GM23338 (cell line): Measurements from ENCODE around the gene C2orf81. TPM values are rescaled to one million over a fixed set of nuclear protein-coding genes. Genes with fewer than 3 reads are reported as not detected.

Source experiments
- ATAC-seq: fragments of 200-7000 bp; cut with Tn5 transposase; 3 replicates; pipeline ENCODE4 v1.9.1; 2020
- DNase-seq: peaks from one replicate; pipeline ENCODE4 v3.0.0-alpha.2; 2015; ENCODE audit warnings: low spot score
- H2AFZ ChIP-seq: fragments of 200-600 bp; sonication (generic); 2 replicates; pipeline ENCODE4 v1.8.0; 2016; ENCODE audit warnings: antibody characterized with exemption, mild to moderate bottlenecking, moderate library complexity
- H3F3A ChIP-seq: fragments of 200-600 bp; sonication (generic); replicated peaks from 2 replicates; pipeline ENCODE4 v1.8.0; 2017; ENCODE audit warnings: antibody characterized with exemption, mixed run types, low read depth
- H3K27ac ChIP-seq: fragments of 200-600 bp; sonication (generic); 2 replicates; pipeline ENCODE4 v1.6.1; 2016; ENCODE audit warnings: low read depth
- H3K27me3 ChIP-seq: fragments of 200-600 bp; sonication (generic); 2 replicates; pipeline ENCODE4 v1.8.0; 2016; ENCODE audit warnings: mild to moderate bottlenecking, mixed run types, moderate library complexity; ENCODE audit not compliant: insufficient read depth
- H3K36me3 ChIP-seq: fragments of 200-600 bp; sonication (generic); 2 replicates; pipeline ENCODE4 v1.8.0; 2016; ENCODE audit warnings: mild to moderate bottlenecking; ENCODE audit not compliant: insufficient read depth
- H3K4me1 ChIP-seq: fragments of 200-600 bp; sonication (generic); 2 replicates; pipeline ENCODE4 v1.8.0; 2016; ENCODE audit warnings: mild to moderate bottlenecking, moderate library complexity; ENCODE audit not compliant: insufficient read depth
- H3K4me2 ChIP-seq: fragments of 200-600 bp; sonication (generic); 2 replicates; pipeline ENCODE4 v1.7.1; 2017; ENCODE audit warnings: mixed run types
- H3K4me3 ChIP-seq: fragments of 200-600 bp; sonication (generic); 2 replicates; pipeline ENCODE4 v1.6.1; 2016; ENCODE audit warnings: mixed run types
- H3K79me2 ChIP-seq: fragments of 200-600 bp; sonication (generic); replicated peaks from 2 replicates; pipeline ENCODE4 v1.8.0; 2017; ENCODE audit warnings: mild to moderate bottlenecking; ENCODE audit not compliant: insufficient read depth
- H3K9me2 ChIP-seq: fragments of 200-600 bp; sonication (generic); 2 replicates; pipeline ENCODE4 v1.8.0; 2017; ENCODE audit not compliant: insufficient read depth
- H4K20me1 ChIP-seq: fragments of 200-600 bp; sonication (generic); replicated peaks from 2 replicates; pipeline ENCODE4 v1.8.0; 2017; ENCODE audit warnings: mild to moderate bottlenecking; ENCODE audit not compliant: insufficient read depth
- H3K27ac Mint-ChIP-seq: 2 replicates; pipeline ENCODE4 v1.8.0; 2020; ENCODE audit warnings: inconsistent platforms, mild to moderate bottlenecking, moderate library complexity, mixed read lengths
- H3K27me3 Mint-ChIP-seq: 3 replicates; pipeline ENCODE4 v1.8.0; 2022; ENCODE audit warnings: low read depth, mild to moderate bottlenecking, moderate library complexity, mixed read lengths, inconsistent platforms; ENCODE audit not compliant: insufficient read depth, poor library complexity
- H3K36me3 Mint-ChIP-seq: 3 replicates; pipeline ENCODE4 v1.8.0; 2021; ENCODE audit warnings: low read depth, mild to moderate bottlenecking, inconsistent platforms, moderate library complexity, mixed read lengths
- H3K4me1 Mint-ChIP-seq: 3 replicates; pipeline ENCODE4 v1.8.0; 2020; ENCODE audit warnings: mild to moderate bottlenecking, inconsistent platforms, mixed read lengths
- H3K4me3 Mint-ChIP-seq: 3 replicates; pipeline ENCODE4 v1.8.0; 2021; ENCODE audit warnings: moderate library complexity, mild to moderate bottlenecking, inconsistent platforms, mixed read lengths
- H3K9me3 Mint-ChIP-seq: 3 replicates; pipeline ENCODE4 v1.8.0; 2020; ENCODE audit warnings: moderate library complexity, mild to moderate bottlenecking, inconsistent platforms, mixed read lengths
- EZH2 ChIP-seq: fragments of 200-600 bp; sonication (generic); IDR thresholded peaks from one replicate; pipeline ENCODE4 v1.8.0; 2017; ENCODE audit warnings: antibody characterized with exemption, mild to moderate bottlenecking, low read depth; ENCODE audit not compliant: unreplicated experiment
- JUNB ChIP-seq: IDR thresholded peaks from one replicate; pipeline ENCODE4 v1.6.1; 2016; ENCODE audit warnings: antibody characterized with exemption; ENCODE audit not compliant: unreplicated experiment
- POLR2AphosphoS5 ChIP-seq: IDR thresholded peaks from 2 replicates; pipeline ENCODE4 v1.6.1; 2016; ENCODE audit warnings: antibody characterized with exemption, low read depth
- polyA plus RNA-seq: library from polyadenylated mRNA; unstranded; fragments of >200 nt; fragmentation: Nextera tagmentation; extraction: Ambion mirVana; gene quantifications from 2 replicates; pipeline ENCODE4 v1.2.1, GENCODE V29; 2016
- total RNA-seq: library from RNA; depleted of rRNA; stranded (reverse); fragments of >200 nt; shearing (Covaris generic); gene quantifications from 2 replicates; pipeline ENCODE4 v1.2.3, GENCODE V29; 2014
- TF ChIP-seq, protein P1 (sequence below): IDR thresholded peaks from one replicate; pipeline ENCODE4 v1.6.1; 2018; ENCODE audit warnings: antibody characterized with exemption; ENCODE audit not compliant: unreplicated experiment
- TF ChIP-seq, protein P2 (sequence below): IDR thresholded peaks from 2 replicates; pipeline ENCODE4 v1.6.1; 2016; ENCODE audit warnings: antibody characterized with exemption
- TF ChIP-seq, protein P3 (sequence below): fragments of 250-450 bp; sonication (Bioruptor Pico); IDR thresholded peaks from 2 replicates; pipeline ENCODE4 v1.5.0; 2020; ENCODE audit warnings: mild to moderate bottlenecking, moderate library complexity

C2orf81 gene
- total and polyA plus RNA-seq, 2 experiments from 2014 or later: 3.8 to 4.6 TPM

DNA sequence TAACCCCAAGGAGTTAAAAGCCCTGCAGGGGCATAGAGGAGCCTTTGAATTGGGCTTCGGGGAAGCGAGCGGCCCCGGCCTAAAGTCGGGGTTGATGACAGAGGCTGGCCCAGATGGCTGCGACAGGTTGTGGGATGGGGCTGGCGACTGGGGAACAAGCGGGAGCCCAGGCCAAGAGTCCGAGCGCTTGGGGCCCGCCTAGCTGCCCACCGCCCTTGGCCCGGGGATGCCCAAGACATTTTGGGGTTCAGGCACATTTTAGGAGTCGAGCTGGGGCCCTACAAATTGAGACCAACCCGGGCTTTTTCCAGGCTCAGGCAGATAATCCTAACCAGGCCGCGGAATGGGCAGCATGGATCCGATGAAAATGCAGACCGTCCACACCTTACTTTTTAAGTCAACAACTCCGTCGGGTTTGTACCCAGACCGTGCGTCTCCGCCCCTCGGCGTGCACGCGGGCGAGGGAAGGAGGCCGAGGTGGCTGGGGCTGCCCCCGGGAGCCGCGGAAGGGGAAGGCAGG, 19.8 kb upstream of the C2orf81 start (continued):
- TF ChIP-seq, protein P1, sequence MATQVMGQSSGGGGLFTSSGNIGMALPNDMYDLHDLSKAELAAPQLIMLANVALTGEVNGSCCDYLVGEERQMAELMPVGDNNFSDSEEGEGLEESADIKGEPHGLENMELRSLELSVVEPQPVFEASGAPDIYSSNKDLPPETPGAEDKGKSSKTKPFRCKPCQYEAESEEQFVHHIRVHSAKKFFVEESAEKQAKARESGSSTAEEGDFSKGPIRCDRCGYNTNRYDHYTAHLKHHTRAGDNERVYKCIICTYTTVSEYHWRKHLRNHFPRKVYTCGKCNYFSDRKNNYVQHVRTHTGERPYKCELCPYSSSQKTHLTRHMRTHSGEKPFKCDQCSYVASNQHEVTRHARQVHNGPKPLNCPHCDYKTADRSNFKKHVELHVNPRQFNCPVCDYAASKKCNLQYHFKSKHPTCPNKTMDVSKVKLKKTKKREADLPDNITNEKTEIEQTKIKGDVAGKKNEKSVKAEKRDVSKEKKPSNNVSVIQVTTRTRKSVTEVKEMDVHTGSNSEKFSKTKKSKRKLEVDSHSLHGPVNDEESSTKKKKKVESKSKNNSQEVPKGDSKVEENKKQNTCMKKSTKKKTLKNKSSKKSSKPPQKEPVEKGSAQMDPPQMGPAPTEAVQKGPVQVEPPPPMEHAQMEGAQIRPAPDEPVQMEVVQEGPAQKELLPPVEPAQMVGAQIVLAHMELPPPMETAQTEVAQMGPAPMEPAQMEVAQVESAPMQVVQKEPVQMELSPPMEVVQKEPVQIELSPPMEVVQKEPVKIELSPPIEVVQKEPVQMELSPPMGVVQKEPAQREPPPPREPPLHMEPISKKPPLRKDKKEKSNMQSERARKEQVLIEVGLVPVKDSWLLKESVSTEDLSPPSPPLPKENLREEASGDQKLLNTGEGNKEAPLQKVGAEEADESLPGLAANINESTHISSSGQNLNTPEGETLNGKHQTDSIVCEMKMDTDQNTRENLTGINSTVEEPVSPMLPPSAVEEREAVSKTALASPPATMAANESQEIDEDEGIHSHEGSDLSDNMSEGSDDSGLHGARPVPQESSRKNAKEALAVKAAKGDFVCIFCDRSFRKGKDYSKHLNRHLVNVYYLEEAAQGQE: no peak
- no peak for TF ChIP-seq EZH2
- TF ChIP-seq, protein P2, sequence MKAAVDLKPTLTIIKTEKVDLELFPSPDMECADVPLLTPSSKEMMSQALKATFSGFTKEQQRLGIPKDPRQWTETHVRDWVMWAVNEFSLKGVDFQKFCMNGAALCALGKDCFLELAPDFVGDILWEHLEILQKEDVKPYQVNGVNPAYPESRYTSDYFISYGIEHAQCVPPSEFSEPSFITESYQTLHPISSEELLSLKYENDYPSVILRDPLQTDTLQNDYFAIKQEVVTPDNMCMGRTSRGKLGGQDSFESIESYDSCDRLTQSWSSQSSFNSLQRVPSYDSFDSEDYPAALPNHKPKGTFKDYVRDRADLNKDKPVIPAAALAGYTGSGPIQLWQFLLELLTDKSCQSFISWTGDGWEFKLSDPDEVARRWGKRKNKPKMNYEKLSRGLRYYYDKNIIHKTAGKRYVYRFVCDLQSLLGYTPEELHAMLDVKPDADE: no peak

DNA sequence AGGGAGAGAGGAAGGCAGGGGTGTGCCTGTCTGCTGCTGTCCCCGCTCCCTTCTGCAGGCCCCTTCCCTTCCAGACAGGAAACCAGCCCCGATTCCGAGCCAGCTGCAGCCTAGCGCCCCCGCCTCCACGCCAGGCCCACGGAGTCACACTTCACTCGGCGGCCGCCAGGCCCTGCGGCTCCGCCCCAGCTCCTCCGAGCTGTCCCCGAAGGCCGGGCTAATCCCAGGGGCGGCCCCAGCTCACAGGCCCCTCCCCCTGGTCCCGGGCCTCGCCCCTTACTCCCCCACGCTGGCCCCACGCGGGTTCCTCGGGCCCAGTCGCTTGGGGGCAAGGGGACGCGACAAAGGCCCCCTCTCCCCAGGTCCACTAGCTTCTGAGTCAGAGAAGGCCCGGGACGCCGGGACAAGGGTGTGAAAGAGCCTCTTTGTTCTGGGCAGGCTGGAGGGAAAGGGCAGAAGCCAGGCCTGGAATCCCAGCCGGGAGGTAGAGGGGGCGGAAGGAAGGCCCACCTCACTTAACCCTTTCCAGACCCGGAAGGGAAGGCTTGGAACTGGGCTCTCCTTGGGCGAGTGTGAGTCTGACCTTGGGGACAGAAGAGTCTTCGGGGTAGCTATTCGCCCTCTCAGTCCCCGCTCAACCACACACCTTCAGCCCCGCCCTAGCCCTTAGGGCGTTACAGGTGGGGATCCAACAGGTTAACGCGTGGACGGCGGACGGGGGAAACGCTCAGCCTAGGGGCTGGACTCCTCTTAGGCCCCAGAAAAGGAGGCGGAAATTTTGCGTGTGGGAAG, 19.2 kb upstream of the C2orf81 start:
- peak overlapping the region; percentile 98 for H3K4me3 Mint-ChIP-seq
- Histone ChIP-seq H3K4me3 (peak overlapping the region; percentile 96), H4K20me1 (peaks cover 23% of the 10 kb centered on the region), H3K27me3 (no peaks in the 10 kb centered on the region), H3K79me2 (peaks cover 43% of the 10 kb centered on the region), H3K4me1 (peaks cover 35% of the 10 kb centered on the region), H3K4me2 (peak overlapping the region; percentile 97), H3K9me2 (no peaks in the 10 kb centered on the region), H3K27ac (peak overlapping the region; percentile 97), H3F3A (peaks cover 18% of the 10 kb centered on the region), H3K36me3 (no peaks in the 10 kb centered on the region), H2AFZ (peak overlapping the region; percentile 66)
- DNase-seq (peak; percentile 95), ATAC-seq (peak; percentile 71)
- H3K4me1 Mint-ChIP-seq: peaks cover 38% of the 10 kb centered on the region
- TF ChIP-seq, protein P2: 0 out of 2 replicates have a peak, but pooled peaks have one; percentile 6
- TF ChIP-seq, protein P3, sequence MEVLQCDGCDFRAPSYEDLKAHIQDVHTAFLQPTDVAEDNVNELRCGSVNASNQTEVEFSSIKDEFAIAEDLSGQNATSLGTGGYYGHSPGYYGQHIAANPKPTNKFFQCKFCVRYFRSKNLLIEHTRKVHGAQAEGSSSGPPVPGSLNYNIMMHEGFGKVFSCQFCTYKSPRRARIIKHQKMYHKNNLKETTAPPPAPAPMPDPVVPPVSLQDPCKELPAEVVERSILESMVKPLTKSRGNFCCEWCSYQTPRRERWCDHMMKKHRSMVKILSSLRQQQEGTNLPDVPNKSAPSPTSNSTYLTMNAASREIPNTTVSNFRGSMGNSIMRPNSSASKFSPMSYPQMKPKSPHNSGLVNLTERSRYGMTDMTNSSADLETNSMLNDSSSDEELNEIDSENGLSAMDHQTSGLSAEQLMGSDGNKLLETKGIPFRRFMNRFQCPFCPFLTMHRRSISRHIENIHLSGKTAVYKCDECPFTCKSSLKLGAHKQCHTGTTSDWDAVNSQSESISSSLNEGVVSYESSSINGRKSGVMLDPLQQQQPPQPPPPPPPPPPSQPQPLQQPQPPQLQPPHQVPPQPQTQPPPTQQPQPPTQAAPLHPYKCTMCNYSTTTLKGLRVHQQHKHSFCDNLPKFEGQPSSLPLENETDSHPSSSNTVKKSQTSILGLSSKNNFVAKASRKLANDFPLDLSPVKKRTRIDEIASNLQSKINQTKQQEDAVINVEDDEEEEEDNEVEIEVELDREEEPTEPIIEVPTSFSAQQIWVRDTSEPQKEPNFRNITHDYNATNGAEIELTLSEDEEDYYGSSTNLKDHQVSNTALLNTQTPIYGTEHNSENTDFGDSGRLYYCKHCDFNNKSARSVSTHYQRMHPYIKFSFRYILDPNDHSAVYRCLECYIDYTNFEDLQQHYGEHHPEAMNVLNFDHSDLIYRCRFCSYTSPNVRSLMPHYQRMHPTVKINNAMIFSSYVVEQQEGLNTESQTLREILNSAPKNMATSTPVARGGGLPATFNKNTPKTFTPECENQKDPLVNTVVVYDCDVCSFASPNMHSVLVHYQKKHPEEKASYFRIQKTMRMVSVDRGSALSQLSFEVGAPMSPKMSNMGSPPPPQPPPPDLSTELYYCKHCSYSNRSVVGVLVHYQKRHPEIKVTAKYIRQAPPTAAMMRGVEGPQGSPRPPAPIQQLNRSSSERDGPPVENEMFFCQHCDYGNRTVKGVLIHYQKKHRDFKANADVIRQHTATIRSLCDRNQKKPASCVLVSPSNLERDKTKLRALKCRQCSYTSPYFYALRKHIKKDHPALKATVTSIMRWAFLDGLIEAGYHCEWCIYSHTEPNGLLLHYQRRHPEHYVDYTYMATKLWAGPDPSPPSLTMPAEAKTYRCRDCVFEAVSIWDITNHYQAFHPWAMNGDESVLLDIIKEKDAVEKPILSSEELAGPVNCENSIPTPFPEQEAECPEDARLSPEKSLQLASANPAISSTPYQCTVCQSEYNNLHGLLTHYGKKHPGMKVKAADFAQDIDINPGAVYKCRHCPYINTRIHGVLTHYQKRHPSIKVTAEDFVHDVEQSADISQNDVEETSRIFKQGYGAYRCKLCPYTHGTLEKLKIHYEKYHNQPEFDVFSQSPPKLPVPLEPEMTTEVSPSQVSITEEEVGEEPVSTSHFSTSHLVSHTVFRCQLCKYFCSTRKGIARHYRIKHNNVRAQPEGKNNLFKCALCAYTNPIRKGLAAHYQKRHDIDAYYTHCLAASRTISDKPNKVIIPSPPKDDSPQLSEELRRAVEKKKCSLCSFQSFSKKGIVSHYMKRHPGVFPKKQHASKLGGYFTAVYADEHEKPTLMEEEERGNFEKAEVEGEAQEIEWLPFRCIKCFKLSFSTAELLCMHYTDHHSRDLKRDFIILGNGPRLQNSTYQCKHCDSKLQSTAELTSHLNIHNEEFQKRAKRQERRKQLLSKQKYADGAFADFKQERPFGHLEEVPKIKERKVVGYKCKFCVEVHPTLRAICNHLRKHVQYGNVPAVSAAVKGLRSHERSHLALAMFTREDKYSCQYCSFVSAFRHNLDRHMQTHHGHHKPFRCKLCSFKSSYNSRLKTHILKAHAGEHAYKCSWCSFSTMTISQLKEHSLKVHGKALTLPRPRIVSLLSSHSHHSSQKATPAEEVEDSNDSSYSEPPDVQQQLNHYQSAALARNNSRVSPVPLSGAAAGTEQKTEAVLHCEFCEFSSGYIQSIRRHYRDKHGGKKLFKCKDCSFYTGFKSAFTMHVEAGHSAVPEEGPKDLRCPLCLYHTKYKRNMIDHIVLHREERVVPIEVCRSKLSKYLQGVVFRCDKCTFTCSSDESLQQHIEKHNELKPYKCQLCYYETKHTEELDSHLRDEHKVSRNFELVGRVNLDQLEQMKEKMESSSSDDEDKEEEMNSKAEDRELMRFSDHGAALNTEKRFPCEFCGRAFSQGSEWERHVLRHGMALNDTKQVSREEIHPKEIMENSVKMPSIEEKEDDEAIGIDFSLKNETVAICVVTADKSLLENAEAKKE (CRISPR knock-in tag): no peak
- peak; percentile 71 for TF ChIP-seq POLR2AphosphoS5
- no peak for TF ChIP-seq JUNB
- no peaks in the 10 kb centered on the region for H3K9me3 Mint-ChIP-seq
- peaks cover 21% of the 10 kb centered on the region for H3K27me3 Mint-ChIP-seq
- H3K27ac Mint-ChIP-seq: peak overlapping the region; percentile 97
- H3K36me3 Mint-ChIP-seq: peaks cover 18% of the 10 kb centered on the region
